ENCODE data around the gene TBRG4. TPM values are rescaled to one million over a fixed set of nuclear protein-coding genes. Genes with fewer than 3 reads are reported as not detected.

The TBRG4 gene
- polyA plus RNA-seq, 3 donors = 32.7 to 42.2 (median 38.4) TPM

DNA sequence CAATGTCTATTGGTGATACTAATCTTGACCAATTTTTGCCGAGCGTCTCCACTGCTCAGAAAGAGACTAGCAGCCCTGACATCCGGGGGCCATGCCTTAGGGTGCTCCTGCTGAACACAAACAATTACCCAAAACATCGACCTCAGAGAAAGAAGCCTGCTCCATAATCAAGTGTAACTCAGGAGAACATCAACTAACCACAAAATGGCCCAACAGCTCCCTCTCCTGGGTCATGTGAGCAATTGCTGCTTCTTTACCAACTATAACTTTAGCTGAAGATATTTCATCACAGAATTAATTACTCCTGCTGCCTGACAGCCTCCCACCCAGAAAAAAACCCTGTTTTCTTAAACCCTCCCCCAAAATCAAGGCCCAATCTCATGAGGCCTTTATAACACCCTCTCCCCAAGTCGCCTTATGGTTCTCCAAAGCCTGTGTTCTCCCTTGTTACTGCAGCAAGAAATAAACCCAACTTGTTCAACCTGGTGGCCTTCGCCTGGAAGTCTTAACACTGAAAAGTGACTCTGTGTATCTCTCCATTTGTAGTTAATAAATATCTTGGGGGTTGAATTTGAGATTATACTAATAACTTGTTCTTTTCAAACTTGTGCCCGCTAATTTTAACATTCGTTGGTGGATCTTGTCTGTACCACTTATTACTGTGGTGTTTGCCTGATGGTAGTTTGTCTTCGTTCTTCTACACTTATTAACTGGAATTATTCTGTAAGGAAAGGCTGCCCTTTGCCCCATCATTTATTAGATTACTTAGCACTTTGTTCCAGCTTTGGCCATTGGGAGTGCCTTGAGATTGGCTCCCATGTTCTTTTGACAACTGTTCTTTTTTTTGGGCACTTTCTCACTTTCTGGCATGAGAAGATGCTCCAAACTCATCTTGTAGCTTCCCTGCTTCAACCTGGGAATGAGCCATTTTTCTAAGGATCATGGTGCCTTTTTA lies 24.9 kb upstream of the TBRG4 start:
- no peaks in the 10 kb centered on the region for H3K79me2 ChIP-seq (ENCODE audit: insufficient read depth, low read length)
- H3K27me3 ChIP-seq (ENCODE audit: control insufficient read depth in 2 of 2, insufficient read depth in 2 of 2, low read length in 2 of 2) = no peaks in the 10 kb centered on the region
- H3K4me3 Mint-ChIP-seq = no peak overlapping the region
- no peaks in the 10 kb centered on the region for H3K9me3 ChIP-seq (replicated peaks in 1 of 2; ENCODE audit: control insufficient read depth in 1 of 2, insufficient read depth in 1 of 2, low read length in 2 of 2)
- 31% methylated on average over 5 of the region's 9 CpGs for WGBS (ENCODE audit: insufficient coverage)
- no peaks in the 10 kb centered on the region for H3K36me3 ChIP-seq (replicated peaks in 1 of 2; ENCODE audit: control insufficient read depth in 1 of 2, insufficient read depth in 2 of 2, low read length in 2 of 2)
- H3K27me3 Mint-ChIP-seq (ENCODE audit: low read depth in 3 of 3) = peaks cover 0 to 3% (median 0%) of the 10 kb centered on the region in 3 donors
- no peak overlapping the region for H3K4me2 ChIP-seq (replicated peaks; ENCODE audit: extremely low read depth, low read length, poor library complexity, severe bottlenecking)
- no peak overlapping the region for H3K4me3 ChIP-seq (replicated peaks in 1 of 3; ENCODE audit: low read depth in 2 of 3, low read length in 3 of 3)
- H3K27ac ChIP-seq (ENCODE audit: low read depth in 1 of 2, low read length in 2 of 2) = no peak overlapping the region
- intact Hi-C loops (cut with micrococcal nuclease) = loop anchor here (5.0 to 10.0 kb wide), 3 partner anchors 162 to 282 kb away; partner anchors contain the start of gene MYO1G (in 1 of the 2)
- DNase-seq = peak; percentile 65 to 84 (median 76)
- TF ChIP-seq, protein P1, sequence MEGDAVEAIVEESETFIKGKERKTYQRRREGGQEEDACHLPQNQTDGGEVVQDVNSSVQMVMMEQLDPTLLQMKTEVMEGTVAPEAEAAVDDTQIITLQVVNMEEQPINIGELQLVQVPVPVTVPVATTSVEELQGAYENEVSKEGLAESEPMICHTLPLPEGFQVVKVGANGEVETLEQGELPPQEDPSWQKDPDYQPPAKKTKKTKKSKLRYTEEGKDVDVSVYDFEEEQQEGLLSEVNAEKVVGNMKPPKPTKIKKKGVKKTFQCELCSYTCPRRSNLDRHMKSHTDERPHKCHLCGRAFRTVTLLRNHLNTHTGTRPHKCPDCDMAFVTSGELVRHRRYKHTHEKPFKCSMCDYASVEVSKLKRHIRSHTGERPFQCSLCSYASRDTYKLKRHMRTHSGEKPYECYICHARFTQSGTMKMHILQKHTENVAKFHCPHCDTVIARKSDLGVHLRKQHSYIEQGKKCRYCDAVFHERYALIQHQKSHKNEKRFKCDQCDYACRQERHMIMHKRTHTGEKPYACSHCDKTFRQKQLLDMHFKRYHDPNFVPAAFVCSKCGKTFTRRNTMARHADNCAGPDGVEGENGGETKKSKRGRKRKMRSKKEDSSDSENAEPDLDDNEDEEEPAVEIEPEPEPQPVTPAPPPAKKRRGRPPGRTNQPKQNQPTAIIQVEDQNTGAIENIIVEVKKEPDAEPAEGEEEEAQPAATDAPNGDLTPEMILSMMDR (IDR thresholded peaks at IDR 0.05) = peak; percentile 89
- no peaks in the 10 kb centered on the region for H3K4me1 ChIP-seq (ENCODE audit: control insufficient read depth in 1 of 2, insufficient read depth in 2 of 2, low read length in 2 of 2)
- peak overlapping the region; percentile 9 for H2AFZ ChIP-seq (ENCODE audit: insufficient read depth, low read depth, low read length, poor library complexity, severe bottlenecking)
- no peaks in the 10 kb centered on the region for H4K20me1 ChIP-seq (ENCODE audit: insufficient read depth, low read length)
- peaks cover 0 to 2% (median 0%) of the 10 kb centered on the region in 7 donors for H3K9me3 Mint-ChIP-seq
- peaks cover 11% of the 10 kb centered on the region for H3K4me1 Mint-ChIP-seq
- H3K27ac Mint-ChIP-seq = peak overlapping the region in 1 of 7 donors; percentile 54
- H3K36me3 Mint-ChIP-seq = no peaks in the 10 kb centered on the region
- H3K9ac ChIP-seq (ENCODE audit: insufficient read depth, low read length, poor library complexity, severe bottlenecking) = no peak overlapping the region

DNA sequence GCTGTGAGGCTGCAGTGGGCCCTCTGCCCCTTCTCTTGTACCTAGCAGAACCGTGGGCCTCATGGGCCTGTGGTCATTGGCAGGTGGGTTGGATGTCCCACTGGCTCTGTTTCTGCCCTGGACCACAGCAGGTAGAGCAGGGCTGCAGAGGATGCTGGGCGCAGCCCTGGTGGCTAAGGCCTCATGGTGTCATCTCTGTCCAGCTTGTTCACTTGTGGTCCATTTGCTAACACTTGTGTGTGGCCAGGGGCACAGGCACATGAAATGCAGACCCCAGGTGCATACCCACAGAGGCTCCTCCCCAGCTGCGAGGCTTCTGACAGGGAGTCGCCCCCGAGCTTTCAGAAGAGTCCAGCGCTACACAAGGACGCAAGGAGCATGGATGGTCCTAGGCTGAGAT lies 22.4 kb upstream of the TBRG4 start:
- H3K4me3 Mint-ChIP-seq = no peak overlapping the region
- H4K20me1 ChIP-seq (ENCODE audit: insufficient read depth, low read length) = no peaks in the 10 kb centered on the region

More for the DNA sequence above, 22.4 kb upstream of the TBRG4 start:
- peaks cover 0 to 2% (median 0%) of the 10 kb centered on the region in 7 donors for H3K9me3 Mint-ChIP-seq
- WGBS (ENCODE audit: insufficient coverage) = 94% methylated on average over 6 of the region's 7 CpGs
- H3K9me3 ChIP-seq (replicated peaks in 1 of 2; ENCODE audit: control insufficient read depth in 1 of 2, insufficient read depth in 1 of 2, low read length in 2 of 2) = no peaks in the 10 kb centered on the region
- TF ChIP-seq, protein P1 (IDR thresholded peaks at IDR 0.05) = no peak
- no peaks in the 10 kb centered on the region for H3K36me3 ChIP-seq (replicated peaks in 1 of 2; ENCODE audit: control insufficient read depth in 1 of 2, insufficient read depth in 2 of 2, low read length in 2 of 2)
- H3K27me3 Mint-ChIP-seq (ENCODE audit: low read depth in 3 of 3) = peaks cover 2 to 3% (median 2%) of the 10 kb centered on the region in 3 donors
- H3K4me1 Mint-ChIP-seq = peaks cover 6% of the 10 kb centered on the region
- no peak overlapping the region for H2AFZ ChIP-seq (ENCODE audit: insufficient read depth, low read depth, low read length, poor library complexity, severe bottlenecking)
- no peak overlapping the region for H3K9ac ChIP-seq (ENCODE audit: insufficient read depth, low read length, poor library complexity, severe bottlenecking)
- H3K79me2 ChIP-seq (ENCODE audit: insufficient read depth, low read length) = no peaks in the 10 kb centered on the region
- H3K36me3 Mint-ChIP-seq = no peaks in the 10 kb centered on the region
- no peak overlapping the region for H3K4me2 ChIP-seq (replicated peaks; ENCODE audit: extremely low read depth, low read length, poor library complexity, severe bottlenecking)
- intact Hi-C loops (cut with micrococcal nuclease) = loop anchor here (10.0 kb wide), 2 partner anchors 159 to 279 kb away; partner anchors contain the start of gene MYO1G (in 1 of the 2)
- H3K27me3 ChIP-seq (ENCODE audit: control insufficient read depth in 2 of 2, insufficient read depth in 2 of 2, low read length in 2 of 2) = no peaks in the 10 kb centered on the region
- peak overlapping the region in 2 of 7 donors; percentile 3 to 56 for H3K27ac Mint-ChIP-seq
- DNase-seq = no peak
- no peaks in the 10 kb centered on the region for H3K4me1 ChIP-seq (ENCODE audit: control insufficient read depth in 1 of 2, insufficient read depth in 2 of 2, low read length in 2 of 2)
- no peak overlapping the region for H3K27ac ChIP-seq (ENCODE audit: low read depth in 1 of 2, low read length in 2 of 2)
- H3K4me3 ChIP-seq (replicated peaks in 1 of 3; ENCODE audit: low read depth in 2 of 3, low read length in 3 of 3) = no peak overlapping the region
